ENCODE measurements around the gene SH3BP4. TPM values are rescaled to one million over a fixed set of nuclear protein-coding genes. Genes with fewer than 3 reads are reported as not detected.
A peak's percentile ranks its signal among the peaks of the same experiment; 100 is the strongest.

The SH3BP4 gene
- total RNA-seq, 1 donor from 2014 or later: 20.0 TPM

DNA sequence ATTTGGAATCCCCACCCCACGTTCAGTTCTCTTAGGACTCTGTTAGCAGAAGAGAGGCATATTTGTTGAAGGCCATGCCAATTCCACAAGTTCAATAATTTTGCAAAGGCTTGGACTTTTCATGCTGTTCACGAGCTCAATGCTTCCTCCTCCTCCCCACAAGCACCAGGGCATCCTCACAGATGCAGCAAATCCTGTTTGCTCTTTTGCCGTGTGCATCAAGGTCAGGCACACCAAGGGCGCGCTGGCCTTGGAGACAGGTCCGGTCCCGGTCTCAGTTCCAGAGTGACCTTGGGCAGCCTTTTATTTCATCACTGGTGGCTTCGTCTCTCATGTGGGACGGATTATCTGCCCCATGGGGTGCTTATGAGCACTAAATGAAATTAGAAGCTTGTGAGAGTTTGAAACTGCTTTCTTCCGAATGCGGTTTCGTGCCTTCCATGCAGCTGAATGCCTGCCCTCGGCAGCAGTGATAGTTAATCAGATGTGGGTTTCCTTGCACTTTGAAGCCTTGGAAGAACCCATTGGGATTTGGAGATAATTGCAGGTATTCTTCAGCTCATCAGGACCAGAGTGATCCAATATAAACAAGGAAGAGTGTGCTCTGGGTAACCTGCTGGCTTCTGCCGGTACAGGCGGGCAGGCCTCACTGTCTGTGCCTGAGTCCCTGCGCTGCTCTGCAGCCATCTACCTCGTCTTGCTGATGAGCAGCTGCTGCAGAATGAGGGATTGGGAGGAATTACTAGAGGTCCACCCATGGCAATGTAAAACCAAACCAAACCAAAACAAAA is 140.8 kb downstream of the SH3BP4 start:
- no peak for DNase-seq

DNA sequence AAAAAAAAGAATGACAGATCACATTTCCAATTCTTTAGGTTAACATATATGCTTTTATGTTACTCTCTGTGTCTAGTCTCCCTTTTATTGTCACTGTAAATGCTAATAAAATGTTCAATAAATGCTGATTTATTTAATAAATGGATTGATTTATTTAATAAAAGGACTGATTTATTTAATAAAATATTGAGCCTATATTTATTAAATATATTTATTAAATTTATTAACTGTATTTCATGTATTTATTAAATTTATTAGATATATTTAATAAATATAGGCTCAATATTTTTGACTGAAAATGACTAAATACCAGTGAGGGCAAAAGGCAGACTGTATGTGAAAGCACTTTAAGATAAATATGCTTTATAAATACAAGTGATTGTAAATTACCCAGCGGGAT is 142.6 kb downstream of the SH3BP4 start:
- DNase-seq: no peak

DNA sequence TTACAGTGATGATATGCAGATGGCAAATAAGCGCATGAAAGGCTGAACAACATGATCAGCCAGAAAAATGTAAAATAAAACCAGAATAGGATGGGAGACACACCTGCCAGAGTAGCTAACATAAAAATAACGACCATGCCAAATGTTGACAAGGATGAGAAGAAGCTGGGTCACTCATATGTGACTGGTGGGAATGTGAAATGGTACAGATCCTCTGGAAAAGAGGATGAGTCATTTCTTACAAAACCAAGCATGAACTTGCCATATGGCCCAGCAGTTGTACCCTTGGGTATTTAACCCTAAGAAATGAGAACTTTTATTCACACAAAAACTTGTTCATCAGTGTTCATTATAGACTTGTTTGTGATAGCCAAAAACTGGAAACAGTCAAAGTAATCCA is 143.8 kb downstream of the SH3BP4 start:
- DNase-seq: peak; percentile 27

DNA sequence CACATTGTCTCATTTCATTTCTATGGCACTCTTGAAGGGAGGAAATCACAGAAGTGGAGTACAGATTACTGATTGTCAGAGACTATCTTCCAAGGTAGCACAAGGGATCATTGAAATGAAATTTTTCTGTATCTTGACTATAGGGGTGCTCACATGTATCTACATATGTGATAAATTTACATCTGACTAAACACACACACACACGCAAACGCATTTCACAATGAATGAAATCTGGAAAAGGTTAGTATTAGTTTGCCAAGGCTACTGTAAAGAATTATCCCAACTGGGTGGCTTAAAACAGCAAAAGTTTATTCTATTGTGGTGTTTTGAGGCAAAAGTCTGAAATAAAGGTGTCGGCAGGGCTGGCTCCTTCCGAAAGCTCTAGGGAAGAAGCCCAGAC is 144.6 kb downstream of the SH3BP4 start:
- no peak for DNase-seq

DNA sequence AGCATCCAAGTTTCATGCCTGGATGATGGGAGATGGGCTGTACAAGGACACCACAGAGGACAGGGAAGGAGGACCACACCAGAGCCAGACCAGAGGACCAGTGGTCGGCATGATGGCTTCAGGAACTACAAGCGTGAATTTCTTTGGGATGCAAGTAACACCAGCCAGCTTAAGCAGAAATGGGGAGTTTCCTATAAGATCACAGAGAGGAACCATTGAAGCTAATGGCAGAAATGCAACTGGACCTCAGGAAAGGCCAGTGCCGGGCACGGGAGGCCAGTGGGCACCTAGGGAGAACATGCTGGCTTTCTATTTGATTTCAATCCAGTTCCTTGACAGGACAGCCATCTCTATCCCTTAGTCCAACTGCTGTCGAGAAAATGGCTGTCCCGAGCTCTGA is 145.4 kb downstream of the SH3BP4 start:
- DNase-seq: no peak

DNA sequence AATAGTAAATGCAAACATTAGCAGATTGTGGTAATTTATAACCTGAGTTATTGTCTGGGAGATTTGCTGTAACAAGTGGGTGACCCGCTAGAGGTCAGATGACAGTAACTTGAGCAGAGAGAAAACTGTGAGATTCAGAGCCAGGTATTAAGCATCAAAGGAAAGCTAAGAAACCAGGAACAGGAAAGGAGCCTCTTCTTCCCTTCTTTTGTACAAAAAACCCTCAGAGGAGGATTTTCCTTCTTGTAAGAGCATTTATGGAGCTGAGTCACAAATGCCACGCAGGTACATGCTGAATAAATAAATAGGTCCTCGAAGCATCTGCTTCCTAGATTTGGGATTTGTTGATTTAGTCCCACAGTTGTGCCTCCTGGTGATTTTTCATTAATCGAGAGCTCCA is 146.5 kb downstream of the SH3BP4 start:
- no peak for DNase-seq

DNA sequence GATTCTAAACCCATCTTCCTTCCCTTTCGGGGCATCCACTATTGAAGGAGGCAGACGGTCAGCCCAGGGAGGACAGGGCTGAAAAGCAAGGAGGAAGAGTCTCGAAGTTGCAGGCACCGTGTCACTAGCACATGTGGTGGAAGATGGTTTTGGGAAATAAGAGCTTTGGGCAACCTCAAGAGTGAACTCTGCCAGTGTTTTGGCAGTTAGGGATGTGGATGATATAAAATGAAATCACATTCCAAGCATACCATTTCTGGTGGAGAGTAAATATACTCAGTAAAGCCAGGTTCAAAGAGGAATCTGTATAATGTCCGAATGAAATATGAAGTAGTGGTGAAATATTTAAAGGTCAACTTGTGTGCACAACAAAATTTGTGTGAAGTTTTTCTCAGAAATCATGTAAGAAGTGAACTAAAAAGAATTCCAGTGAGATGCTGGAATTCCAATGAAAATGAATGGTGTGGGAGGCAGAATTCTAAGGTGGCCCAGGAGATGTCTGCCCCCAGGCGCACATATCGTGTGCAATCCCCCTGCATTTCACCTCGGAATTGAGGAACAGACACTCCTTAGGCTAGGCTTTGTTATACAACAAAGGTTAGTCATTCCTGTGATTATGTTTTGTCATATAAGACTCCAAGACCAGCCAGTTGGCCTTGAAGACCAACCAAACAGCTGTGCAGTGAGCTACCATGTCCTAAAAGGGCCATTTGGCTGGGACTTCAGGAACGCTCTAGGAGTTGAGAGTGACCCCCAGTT is 147.1 kb downstream of the SH3BP4 start:
- no peak for DNase-seq

DNA sequence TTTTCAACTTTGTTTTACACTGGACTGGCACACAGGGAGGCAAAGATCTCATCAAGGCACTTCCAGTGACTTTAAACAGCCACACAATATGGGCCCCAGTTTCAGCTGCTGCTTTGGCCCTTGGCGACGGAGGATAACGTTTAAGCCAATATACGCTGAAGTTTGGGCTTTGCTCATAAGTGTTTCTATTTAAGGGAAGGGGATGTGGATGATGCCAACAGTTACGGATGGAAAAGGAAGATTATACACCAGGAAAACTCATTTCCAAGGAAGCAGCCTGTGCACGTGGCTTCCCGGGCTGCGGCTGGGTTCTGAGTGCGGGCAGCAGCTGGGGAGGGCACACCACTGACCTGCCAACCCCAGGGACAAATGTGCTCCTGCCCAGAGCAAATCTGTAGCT is 151.1 kb downstream of the SH3BP4 start:
- no peak for DNase-seq

All from tongue (tissue), 2 donors.